ENCODE results near the gene TMEM108.

DNA sequence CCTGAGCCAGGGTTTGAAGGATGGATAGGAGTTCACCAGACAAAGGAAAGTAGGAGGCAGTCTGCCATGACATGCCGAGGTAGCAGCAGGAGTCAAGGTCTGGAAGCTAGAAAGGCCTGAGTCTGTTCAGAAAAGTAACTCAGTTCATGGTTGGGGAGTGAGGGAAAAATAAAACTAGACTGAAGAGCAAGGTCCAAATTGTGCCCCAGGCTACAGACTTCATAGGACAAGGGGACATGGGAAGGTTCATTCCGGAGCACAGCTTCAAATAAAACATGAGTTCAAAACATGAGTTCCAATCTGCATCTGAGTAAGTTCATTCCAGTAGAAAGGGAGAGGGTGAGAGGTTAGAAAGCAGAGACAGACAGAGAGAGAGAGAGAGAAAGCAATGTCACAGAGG lies 401.4 kb downstream of the TMEM108 start:
- TF ChIP-seq, protein P1, sequence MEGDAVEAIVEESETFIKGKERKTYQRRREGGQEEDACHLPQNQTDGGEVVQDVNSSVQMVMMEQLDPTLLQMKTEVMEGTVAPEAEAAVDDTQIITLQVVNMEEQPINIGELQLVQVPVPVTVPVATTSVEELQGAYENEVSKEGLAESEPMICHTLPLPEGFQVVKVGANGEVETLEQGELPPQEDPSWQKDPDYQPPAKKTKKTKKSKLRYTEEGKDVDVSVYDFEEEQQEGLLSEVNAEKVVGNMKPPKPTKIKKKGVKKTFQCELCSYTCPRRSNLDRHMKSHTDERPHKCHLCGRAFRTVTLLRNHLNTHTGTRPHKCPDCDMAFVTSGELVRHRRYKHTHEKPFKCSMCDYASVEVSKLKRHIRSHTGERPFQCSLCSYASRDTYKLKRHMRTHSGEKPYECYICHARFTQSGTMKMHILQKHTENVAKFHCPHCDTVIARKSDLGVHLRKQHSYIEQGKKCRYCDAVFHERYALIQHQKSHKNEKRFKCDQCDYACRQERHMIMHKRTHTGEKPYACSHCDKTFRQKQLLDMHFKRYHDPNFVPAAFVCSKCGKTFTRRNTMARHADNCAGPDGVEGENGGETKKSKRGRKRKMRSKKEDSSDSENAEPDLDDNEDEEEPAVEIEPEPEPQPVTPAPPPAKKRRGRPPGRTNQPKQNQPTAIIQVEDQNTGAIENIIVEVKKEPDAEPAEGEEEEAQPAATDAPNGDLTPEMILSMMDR (IDR thresholded peaks at IDR 0.05; ENCODE audit: borderline replicate concordance, extremely low read depth, low read length, poor library complexity, severe bottlenecking): no peak
- TF ChIP-seq EZH2 (IDR thresholded peaks at IDR 0.05; ENCODE audit: borderline replicate concordance, low read depth, low read length, severe bottlenecking): no peak

Measured in DND-41 (cell line).